ENCODE measurements around the gene OR5AC2. TPM values are rescaled to one million over a fixed set of nuclear protein-coding genes. Genes with fewer than 3 reads are reported as not detected.

Gene OR5AC2
- polyA plus RNA-seq, 1 experiment, result not detected

- CTCF ChIA-PET, result no interaction called here
- H3K27me3 ChIP-seq (ENCODE audit: control insufficient read depth, insufficient read depth, low read length), result no peaks in the 10 kb centered on the region
- H3K4me3 ChIP-seq (ENCODE audit: low read depth, low read length), result no peak overlapping the region
- no peak for DNase-seq (ENCODE audit: low read depth)
- H3K36me3 ChIP-seq (ENCODE audit: control insufficient read depth, insufficient read depth, low read length), result no peaks in the 10 kb centered on the region
- TF ChIP-seq, protein P1, sequence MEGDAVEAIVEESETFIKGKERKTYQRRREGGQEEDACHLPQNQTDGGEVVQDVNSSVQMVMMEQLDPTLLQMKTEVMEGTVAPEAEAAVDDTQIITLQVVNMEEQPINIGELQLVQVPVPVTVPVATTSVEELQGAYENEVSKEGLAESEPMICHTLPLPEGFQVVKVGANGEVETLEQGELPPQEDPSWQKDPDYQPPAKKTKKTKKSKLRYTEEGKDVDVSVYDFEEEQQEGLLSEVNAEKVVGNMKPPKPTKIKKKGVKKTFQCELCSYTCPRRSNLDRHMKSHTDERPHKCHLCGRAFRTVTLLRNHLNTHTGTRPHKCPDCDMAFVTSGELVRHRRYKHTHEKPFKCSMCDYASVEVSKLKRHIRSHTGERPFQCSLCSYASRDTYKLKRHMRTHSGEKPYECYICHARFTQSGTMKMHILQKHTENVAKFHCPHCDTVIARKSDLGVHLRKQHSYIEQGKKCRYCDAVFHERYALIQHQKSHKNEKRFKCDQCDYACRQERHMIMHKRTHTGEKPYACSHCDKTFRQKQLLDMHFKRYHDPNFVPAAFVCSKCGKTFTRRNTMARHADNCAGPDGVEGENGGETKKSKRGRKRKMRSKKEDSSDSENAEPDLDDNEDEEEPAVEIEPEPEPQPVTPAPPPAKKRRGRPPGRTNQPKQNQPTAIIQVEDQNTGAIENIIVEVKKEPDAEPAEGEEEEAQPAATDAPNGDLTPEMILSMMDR (IDR thresholded peaks at IDR 0.05; ENCODE audit: insufficient read depth, low read depth, low read length), result no peak
- POLR2A ChIA-PET, result no interaction called here
These were observed 18.1 kb upstream of the OR5AC2 start for GRCh38 chr3:98068824-98069223.

DNA sequence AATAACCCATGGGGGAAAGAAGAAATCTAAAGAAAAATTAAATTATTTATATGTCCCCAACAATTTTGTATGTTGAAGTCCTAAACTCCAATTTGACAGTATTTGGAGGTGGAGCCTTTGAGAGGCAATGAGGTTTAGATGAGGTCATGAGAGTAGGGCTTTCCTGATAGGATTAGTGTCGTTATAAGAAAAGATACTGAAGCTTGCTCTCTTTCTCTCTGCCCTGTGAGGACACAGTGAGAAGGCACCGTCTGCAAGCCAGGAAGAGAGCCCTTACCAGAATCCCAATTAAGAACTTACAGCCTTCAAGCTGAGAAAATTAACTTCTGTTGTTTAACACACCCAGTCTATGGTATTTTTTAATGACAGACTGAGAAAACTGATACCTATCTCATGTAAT lies 16.1 kb upstream of the OR5AC2 start:
- POLR2A ChIA-PET, result no interaction called here
- CTCF ChIA-PET, result no interaction called here
- no peaks in the 10 kb centered on the region for H3K36me3 ChIP-seq (ENCODE audit: control insufficient read depth, insufficient read depth, low read length)
- TF ChIP-seq, protein P1 (IDR thresholded peaks at IDR 0.05; ENCODE audit: insufficient read depth, low read depth, low read length), result no peak
- no peak overlapping the region for H3K4me3 ChIP-seq (ENCODE audit: low read depth, low read length)
- DNase-seq (ENCODE audit: low read depth), result no peak
- no peaks in the 10 kb centered on the region for H3K27me3 ChIP-seq (ENCODE audit: control insufficient read depth, insufficient read depth, low read length)

GRCh38 chr3:98073486-98073885 lies 13.5 kb upstream of the OR5AC2 start:
- POLR2A ChIA-PET, result no interaction called here
- Histone ChIP-seq H3K27me3 (ENCODE audit: control insufficient read depth, insufficient read depth, low read length) (no peaks in the 10 kb centered on the region), H3K4me3 (ENCODE audit: low read depth, low read length) (no peak overlapping the region), H3K36me3 (ENCODE audit: control insufficient read depth, insufficient read depth, low read length) (no peaks in the 10 kb centered on the region)
- CTCF ChIA-PET, result no interaction called here
- TF ChIP-seq, protein P1 (IDR thresholded peaks at IDR 0.05; ENCODE audit: insufficient read depth, low read depth, low read length), result no peak
- DNase-seq (ENCODE audit: low read depth), result no peak

DNA sequence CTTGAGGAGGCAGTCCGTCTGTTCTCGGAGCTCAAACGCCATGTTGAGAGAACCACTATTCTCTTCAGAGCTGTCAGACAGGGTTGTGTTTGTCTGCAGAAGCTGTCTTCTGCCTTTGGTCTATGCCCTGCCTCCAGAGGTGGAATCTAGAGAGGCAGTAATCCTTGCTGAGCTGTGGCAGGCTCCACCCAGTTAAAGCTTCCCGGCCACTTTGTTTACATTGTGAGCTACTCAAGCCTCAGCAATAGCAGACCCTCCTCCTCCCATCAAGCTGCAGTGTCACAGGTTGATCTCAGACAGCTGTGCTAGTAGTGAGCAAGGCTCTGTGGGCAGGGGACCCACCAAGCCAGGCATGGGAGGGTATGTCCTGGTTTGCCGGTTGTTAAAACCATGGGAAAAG lies 8.9 kb downstream of the OR5AC2 start:
- POLR2A ChIA-PET, result no interaction called here
- no peak for DNase-seq (ENCODE audit: low read depth)
- no peak overlapping the region for H3K4me3 ChIP-seq (ENCODE audit: low read depth, low read length)
- CTCF ChIA-PET, result no interaction called here
- TF ChIP-seq, protein P1 (IDR thresholded peaks at IDR 0.05; ENCODE audit: insufficient read depth, low read depth, low read length), result no peak
- H3K36me3 ChIP-seq (ENCODE audit: control insufficient read depth, insufficient read depth, low read length), result no peaks in the 10 kb centered on the region
- H3K27me3 ChIP-seq (ENCODE audit: control insufficient read depth, insufficient read depth, low read length), result no peaks in the 10 kb centered on the region

DNA sequence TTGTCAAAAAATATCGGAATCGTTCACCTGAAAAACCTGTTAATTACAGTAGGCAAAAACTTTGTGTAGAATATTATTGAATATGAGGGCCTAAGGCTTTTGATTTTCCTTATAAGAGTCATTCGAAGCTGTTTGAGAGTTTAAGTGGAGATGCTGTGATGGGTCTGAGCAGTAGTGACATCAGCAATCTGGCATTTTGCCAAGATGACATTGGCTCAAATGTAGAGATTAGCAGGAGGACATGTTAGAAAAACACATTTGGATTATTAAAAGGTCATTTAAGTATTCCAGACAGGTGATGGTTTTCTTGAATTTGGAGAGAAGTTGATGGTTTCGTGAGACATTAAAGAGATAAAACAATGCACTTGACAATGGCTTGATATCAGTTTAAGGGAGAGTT lies 12.9 kb downstream of the OR5AC2 start:
- DNase-seq (ENCODE audit: low read depth), result no peak
- H3K36me3 ChIP-seq (ENCODE audit: control insufficient read depth, insufficient read depth, low read length), result no peaks in the 10 kb centered on the region
- no peak overlapping the region for H3K4me3 ChIP-seq (ENCODE audit: low read depth, low read length)
- TF ChIP-seq, protein P1 (IDR thresholded peaks at IDR 0.05; ENCODE audit: insufficient read depth, low read depth, low read length), result no peak
- ChIA-PET CTCF (no interaction called here), POLR2A (no interaction called here)
- H3K27me3 ChIP-seq (ENCODE audit: control insufficient read depth, insufficient read depth, low read length), result no peaks in the 10 kb centered on the region

Measured in BJ (cell line).